GM12878 (cell line): ENCODE data around the gene KCNK4. TPM values are rescaled to one million over a fixed set of nuclear protein-coding genes. Genes with fewer than 3 reads are reported as not detected.

ENCODE experiments used
- BACH1 ChIP-seq: fragments of 450-650 bp; IDR thresholded peaks from 2 replicates; pipeline ENCODE4 v1.6.1; 2017; ENCODE audit warnings: mild to moderate bottlenecking, borderline replicate concordance
- HDAC6 ChIP-seq: fragments of 200-600 bp; sonication (generic); IDR thresholded peaks from one replicate; pipeline ENCODE4 v1.8.0; 2017; ENCODE audit warnings: antibody characterized with exemption; ENCODE audit not compliant: unreplicated experiment
- MAX ChIP-seq: IDR thresholded peaks from 2 replicates; pipeline ENCODE4 v1.6.1; 2012; ENCODE audit warnings: low read depth, low read length, improper control_type of control experiment
- MXI1 ChIP-seq: fragments of 150-350 bp; IDR thresholded peaks from 2 replicates; pipeline ENCODE4 v1.6.1; 2011; ENCODE audit warnings: low read depth, mild to moderate bottlenecking, inconsistent platforms, low read length, improper control_type of control experiment
- MYB ChIP-seq: fragments of 150-350 bp; IDR thresholded peaks from 2 replicates; pipeline ENCODE4 v1.6.1; 2014; ENCODE audit warnings: mild to moderate bottlenecking, low read depth, low read length, borderline replicate concordance
- NBN ChIP-seq: fragments of 450-650 bp; IDR thresholded peaks from 2 replicates; pipeline ENCODE4 v1.6.1; 2016
- PML ChIP-seq: IDR thresholded peaks from 2 replicates; pipeline ENCODE4 v1.6.1; 2012; ENCODE audit warnings: low read length, inconsistent platforms
- PRDM15 ChIP-seq: fragments of 450-650 bp; formaldehyde crosslinking; IDR thresholded peaks from 2 replicates; pipeline ENCODE4 v1.4.0; 2020; ENCODE audit warnings: mild to moderate bottlenecking, moderate library complexity
- REST ChIP-seq: IDR thresholded peaks from 2 replicates; pipeline ENCODE4 v1.6.1; 2012; ENCODE audit warnings: mild to moderate bottlenecking, low read depth, low read length
- RUNX3 ChIP-seq: IDR thresholded peaks from 2 replicates; pipeline ENCODE4 v1.6.1; 2012; ENCODE audit warnings: low read length, inconsistent platforms
- SMAD5 ChIP-seq: IDR thresholded peaks from 2 replicates; pipeline ENCODE4 v1.6.1; 2016; ENCODE audit warnings: antibody characterized with exemption, low read depth
- SPI1 ChIP-seq: IDR thresholded peaks from 2 replicates; pipeline ENCODE4 v1.6.1; 2011; ENCODE audit warnings: low read depth, mild to moderate bottlenecking, low read length, moderate library complexity, borderline replicate concordance; ENCODE audit not compliant: insufficient read depth
- ZBTB11 ChIP-seq: fragments of 450-650 bp; formaldehyde crosslinking; IDR thresholded peaks from 2 replicates; pipeline ENCODE4 v1.5.0; 2022; ENCODE audit warnings: mild to moderate bottlenecking, missing genetic modification characterization
- ZBTB4 ChIP-seq: fragments of 450-650 bp; formaldehyde crosslinking; IDR thresholded peaks from 2 replicates; pipeline ENCODE4 v1.4.0; 2022; ENCODE audit warnings: mild to moderate bottlenecking, moderate library complexity
- polyA plus RNA-seq, 11 experiments: library from polyadenylated mRNA; depleted of rRNA in 4 of 11; unstranded in 6 of 11; stranded (reverse) in 5 of 11; fragments of >200 nt; fragmentation: Nextera tagmentation in 4 of 11; fragmentation: Illumina TruSeq in 1 of 11; extraction: Ambion mirVana in 4 of 11; extraction: Trizol in 1 of 11; gene quantifications; 1 replicate in 1 of 11; 2 replicates in 10 of 11; pipeline versions ENCODE4 v1.2.1 to v1.2.3, GENCODE V29; 2011 to 2016; ENCODE audit warnings: inconsistent platforms in 2 of 11, missing spikeins in 2 of 11, low read depth in 1 of 11
- total RNA-seq, 4 experiments: library from RNA; depleted of rRNA in 3 of 4; stranded (reverse); fragments of >200 nt in 3 of 4; fragmentation: Illumina TruSeq in 1 of 4; extraction: Trizol in 1 of 4; gene quantifications; 2 replicates each; pipeline versions ENCODE4 v1.2.1 to v1.2.3, GENCODE V29; 2013 to 2021

The KCNK4 gene
- total and polyA plus RNA-seq, 10 of the 15 experiments (the other 5 are each of a cell fraction or from before 2014, with no cell fraction given), result 0.04 TPM; not detected in 9

- TF ChIP-seq PML (no peak), REST (no peak), NBN (peak; percentile 97), MYB (no peak), ZBTB11 (CRISPR knock-in tag) (no peak), SMAD5 (no peak), SPI1 (no peak), BACH1 (peak; percentile 96), RUNX3 (peak; percentile 74), MAX (no peak; the same call in 1 of the 2 replicates), MXI1 (peak; percentile 72), ZBTB4 (CRISPR knock-in tag) (no peak), PRDM15 (CRISPR knock-in tag) (no peak), HDAC6 (no peak)
These were observed 40.7 kb downstream of the KCNK4 start (continued) for GRCh38 chr11:64331569-64332371.
